ENCODE data around the gene CLCN7. TPM values are rescaled to one million over a fixed set of nuclear protein-coding genes. Genes with fewer than 3 reads are reported as not detected.

CLCN7 gene
- total and polyA plus RNA-seq, 2 of the 13 experiments (the other 11 are each of a cell fraction or from before 2014, with no cell fraction given), result 24.6 to 25.1 TPM

DNA sequence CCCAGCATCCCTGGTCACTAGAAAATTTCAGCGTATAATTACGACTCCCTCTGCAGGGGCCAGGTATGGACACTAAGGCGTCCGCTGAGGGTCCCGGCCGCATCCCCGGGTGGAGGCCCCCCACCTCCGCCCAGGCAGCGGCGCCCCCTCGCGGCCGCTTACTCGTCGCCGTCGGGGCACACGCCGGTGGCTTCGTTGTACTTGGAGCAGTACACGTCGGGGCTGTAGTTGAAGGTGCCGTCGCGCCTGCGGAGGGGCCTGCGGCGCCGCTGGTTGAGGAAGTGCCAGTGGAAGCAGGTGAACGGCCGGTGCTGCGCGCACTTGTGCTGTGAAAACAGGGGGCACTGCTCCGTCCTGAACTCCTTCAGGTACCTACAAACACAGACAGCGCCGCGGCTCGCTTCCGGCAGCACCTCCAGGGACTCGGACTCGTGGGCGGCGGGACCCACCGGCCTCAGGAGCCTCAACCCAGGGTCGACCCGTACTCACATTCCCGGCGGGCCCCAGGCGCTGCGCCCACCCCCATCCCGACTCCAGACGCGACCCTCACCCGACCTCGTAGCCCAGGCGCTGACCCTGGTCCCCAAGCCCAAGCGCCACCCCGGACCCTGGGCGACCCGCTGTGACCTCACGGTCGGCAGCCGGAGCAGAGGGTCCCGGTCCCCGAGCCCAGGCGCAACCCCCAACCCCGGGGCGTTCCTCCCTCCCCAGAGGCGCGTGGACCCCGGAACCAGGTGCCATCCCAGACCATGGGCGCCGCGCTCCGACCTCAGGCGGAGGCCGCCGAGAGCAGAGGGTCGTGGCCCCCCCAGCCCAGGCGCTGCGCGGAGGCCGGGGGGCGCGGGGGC is 60.9 kb downstream of the CLCN7 start (continued):
- peak; percentile 22; the same call in 1 of the 2 replicates for TF ChIP-seq ZNF768 (CRISPR knock-in tag; IDR thresholded peaks at IDR 0.05)
- TF ChIP-seq, protein P1, sequence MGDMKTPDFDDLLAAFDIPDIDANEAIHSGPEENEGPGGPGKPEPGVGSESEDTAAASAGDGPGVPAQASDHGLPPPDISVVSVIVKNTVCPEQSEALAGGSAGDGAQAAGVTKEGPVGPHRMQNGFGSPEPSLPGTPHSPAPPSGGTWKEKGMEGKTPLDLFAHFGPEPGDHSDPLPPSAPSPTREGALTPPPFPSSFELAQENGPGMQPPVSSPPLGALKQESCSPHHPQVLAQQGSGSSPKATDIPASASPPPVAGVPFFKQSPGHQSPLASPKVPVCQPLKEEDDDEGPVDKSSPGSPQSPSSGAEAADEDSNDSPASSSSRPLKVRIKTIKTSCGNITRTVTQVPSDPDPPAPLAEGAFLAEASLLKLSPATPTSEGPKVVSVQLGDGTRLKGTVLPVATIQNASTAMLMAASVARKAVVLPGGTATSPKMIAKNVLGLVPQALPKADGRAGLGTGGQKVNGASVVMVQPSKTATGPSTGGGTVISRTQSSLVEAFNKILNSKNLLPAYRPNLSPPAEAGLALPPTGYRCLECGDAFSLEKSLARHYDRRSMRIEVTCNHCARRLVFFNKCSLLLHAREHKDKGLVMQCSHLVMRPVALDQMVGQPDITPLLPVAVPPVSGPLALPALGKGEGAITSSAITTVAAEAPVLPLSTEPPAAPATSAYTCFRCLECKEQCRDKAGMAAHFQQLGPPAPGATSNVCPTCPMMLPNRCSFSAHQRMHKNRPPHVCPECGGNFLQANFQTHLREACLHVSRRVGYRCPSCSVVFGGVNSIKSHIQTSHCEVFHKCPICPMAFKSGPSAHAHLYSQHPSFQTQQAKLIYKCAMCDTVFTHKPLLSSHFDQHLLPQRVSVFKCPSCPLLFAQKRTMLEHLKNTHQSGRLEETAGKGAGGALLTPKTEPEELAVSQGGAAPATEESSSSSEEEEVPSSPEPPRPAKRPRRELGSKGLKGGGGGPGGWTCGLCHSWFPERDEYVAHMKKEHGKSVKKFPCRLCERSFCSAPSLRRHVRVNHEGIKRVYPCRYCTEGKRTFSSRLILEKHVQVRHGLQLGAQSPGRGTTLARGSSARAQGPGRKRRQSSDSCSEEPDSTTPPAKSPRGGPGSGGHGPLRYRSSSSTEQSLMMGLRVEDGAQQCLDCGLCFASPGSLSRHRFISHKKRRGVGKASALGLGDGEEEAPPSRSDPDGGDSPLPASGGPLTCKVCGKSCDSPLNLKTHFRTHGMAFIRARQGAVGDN (CRISPR knock-in tag; IDR thresholded peaks at IDR 0.05), result peak; percentile 70
- TF ChIP-seq ZNF740 (CRISPR knock-in tag; IDR thresholded peaks at IDR 0.05), result peak; percentile 67; the same call in 1 of the 2 replicates
- TF ChIP-seq, protein P2, sequence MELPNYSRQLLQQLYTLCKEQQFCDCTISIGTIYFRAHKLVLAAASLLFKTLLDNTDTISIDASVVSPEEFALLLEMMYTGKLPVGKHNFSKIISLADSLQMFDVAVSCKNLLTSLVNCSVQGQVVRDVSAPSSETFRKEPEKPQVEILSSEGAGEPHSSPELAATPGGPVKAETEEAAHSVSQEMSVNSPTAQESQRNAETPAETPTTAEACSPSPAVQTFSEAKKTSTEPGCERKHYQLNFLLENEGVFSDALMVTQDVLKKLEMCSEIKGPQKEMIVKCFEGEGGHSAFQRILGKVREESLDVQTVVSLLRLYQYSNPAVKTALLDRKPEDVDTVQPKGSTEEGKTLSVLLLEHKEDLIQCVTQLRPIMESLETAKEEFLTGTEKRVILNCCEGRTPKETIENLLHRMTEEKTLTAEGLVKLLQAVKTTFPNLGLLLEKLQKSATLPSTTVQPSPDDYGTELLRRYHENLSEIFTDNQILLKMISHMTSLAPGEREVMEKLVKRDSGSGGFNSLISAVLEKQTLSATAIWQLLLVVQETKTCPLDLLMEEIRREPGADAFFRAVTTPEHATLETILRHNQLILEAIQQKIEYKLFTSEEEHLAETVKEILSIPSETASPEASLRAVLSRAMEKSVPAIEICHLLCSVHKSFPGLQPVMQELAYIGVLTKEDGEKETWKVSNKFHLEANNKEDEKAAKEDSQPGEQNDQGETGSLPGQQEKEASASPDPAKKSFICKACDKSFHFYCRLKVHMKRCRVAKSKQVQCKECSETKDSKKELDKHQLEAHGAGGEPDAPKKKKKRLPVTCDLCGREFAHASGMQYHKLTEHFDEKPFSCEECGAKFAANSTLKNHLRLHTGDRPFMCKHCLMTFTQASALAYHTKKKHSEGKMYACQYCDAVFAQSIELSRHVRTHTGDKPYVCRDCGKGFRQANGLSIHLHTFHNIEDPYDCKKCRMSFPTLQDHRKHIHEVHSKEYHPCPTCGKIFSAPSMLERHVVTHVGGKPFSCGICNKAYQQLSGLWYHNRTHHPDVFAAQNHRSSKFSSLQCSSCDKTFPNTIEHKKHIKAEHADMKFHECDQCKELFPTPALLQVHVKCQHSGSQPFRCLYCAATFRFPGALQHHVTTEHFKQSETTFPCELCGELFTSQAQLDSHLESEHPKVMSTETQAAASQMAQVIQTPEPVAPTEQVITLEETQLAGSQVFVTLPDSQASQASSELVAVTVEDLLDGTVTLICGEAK (IDR thresholded peaks at IDR 0.05), result no peak
- TF ChIP-seq, protein P2 (CRISPR knock-in tag; IDR thresholded peaks at IDR 0.05), result no peak
- TF ChIP-seq, protein P3, sequence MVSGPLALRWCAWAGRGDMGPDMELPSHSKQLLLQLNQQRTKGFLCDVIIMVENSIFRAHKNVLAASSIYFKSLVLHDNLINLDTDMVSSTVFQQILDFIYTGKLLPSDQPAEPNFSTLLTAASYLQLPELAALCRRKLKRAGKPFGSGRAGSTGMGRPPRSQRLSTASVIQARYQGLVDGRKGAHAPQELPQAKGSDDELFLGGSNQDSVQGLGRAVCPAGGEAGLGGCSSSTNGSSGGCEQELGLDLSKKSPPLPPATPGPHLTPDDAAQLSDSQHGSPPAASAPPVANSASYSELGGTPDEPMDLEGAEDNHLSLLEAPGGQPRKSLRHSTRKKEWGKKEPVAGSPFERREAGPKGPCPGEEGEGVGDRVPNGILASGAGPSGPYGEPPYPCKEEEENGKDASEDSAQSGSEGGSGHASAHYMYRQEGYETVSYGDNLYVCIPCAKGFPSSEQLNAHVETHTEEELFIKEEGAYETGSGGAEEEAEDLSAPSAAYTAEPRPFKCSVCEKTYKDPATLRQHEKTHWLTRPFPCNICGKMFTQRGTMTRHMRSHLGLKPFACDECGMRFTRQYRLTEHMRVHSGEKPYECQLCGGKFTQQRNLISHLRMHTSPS (CRISPR knock-in tag; IDR thresholded peaks at IDR 0.05; ENCODE audit: low read depth), result peak; percentile 28; the same call in 1 of the 2 replicates
- TF ChIP-seq ZNF878 (CRISPR knock-in tag; IDR thresholded peaks at IDR 0.05), result no peak
- no peak for TF ChIP-seq SIX1 (CRISPR knock-in tag; IDR thresholded peaks at IDR 0.05; ENCODE audit: borderline replicate concordance)
- no peak for TF ChIP-seq SMARCE1 (IDR thresholded peaks at IDR 0.05; ENCODE audit: borderline replicate concordance)
- TF ChIP-seq KLF16 (CRISPR knock-in tag; IDR thresholded peaks at IDR 0.05), result peak in 1 of 2 experiments; percentile 15; a peak in 1 of 4 replicates
- no peak for TF ChIP-seq ZNF784 (CRISPR knock-in tag; IDR thresholded peaks at IDR 0.05; ENCODE audit: borderline replicate concordance)
